K562 (cell line): Measurements from ENCODE around the gene SLC17A9. TPM values are rescaled to one million over a fixed set of nuclear protein-coding genes. Genes with fewer than 3 reads are reported as not detected.

Experiments
- ATAC-seq: fragments of 200-7000 bp; cut with Tn5 transposase; 3 replicates; pipeline ENCODE4 v1.9.1; 2020; ENCODE audit warnings: moderate library complexity
- BruUV-seq: library from RNA; stranded (reverse); fragments of 400-500 nt; replicated peaks from 2 replicates; lab custom pipeline; 2021; lab: Mats Ljungman, UMichigan
- CTCF ChIA-PET: fragments of 300-600 bp; formaldehyde crosslinking; extraction: SDS; loops from one replicate; lab custom pipeline; 2021; ENCODE audit warnings: low intra/inter-chr PET ratio; lab: Yijun Ruan, JAX
- POLR2A ChIA-PET: fragments of 300-600, 350-650 bp; sonication (Branson Sonifier 250); formaldehyde crosslinking; extraction: SDS; loops from one replicate; lab custom pipeline; 2021; ENCODE audit warnings: antibody characterized with exemption, inconsistent platforms; lab: Yijun Ruan, JAX
- DNase-seq, 4 experiments: peaks; one replicate each; pipeline versions ENCODE4 v3.0.0 to v3.0.0-alpha.2; 2011 to 2018; ENCODE audit warnings: low spot score in 3 of 4, mixed read lengths in 3 of 4; ENCODE audit errors: extremely low read depth in 1 of 4
- FAIRE-seq: peaks from 2 replicates; lab custom pipeline; 2011; peaks lifted over from hg19 to GRCh38; lab: Jason Lieb, UNC
- H2AFZ ChIP-seq: 2 replicates; pipeline ENCODE4 v1.6.0; 2011; ENCODE audit warnings: low read depth, low read length, control low read depth, inconsistent platforms
- H3K27ac ChIP-seq: fragments of 200-600 bp; 3 replicates; pipeline ENCODE4 v1.8.0; 2011; ENCODE audit warnings: low read depth, mild to moderate bottlenecking, control low read depth, inconsistent platforms, low read length, moderate library complexity, mixed read lengths; ENCODE audit errors: extremely low read depth
- H3K27me3 ChIP-seq, 2 experiments: fragments of 300-600 bp in 1 of 2; 2 replicates in 1 of 2; 3 replicates in 1 of 2; pipeline versions ENCODE4 v1.6.0 to v1.8.0; 2011; ENCODE audit warnings: inconsistent platforms in 2 of 2, low read length in 2 of 2, mild to moderate bottlenecking in 1 of 2, mixed read lengths in 1 of 2, moderate library complexity in 1 of 2; ENCODE audit not compliant: control insufficient read depth in 2 of 2, insufficient read depth in 2 of 2
- H3K36me3 ChIP-seq: fragments of 300-600 bp; 3 replicates; pipeline ENCODE4 v1.8.0; 2011; ENCODE audit warnings: mild to moderate bottlenecking, low read length, inconsistent platforms; ENCODE audit not compliant: control insufficient read depth, insufficient read depth
- H3K4me1 ChIP-seq, 2 experiments: fragments of 200-600 bp in 1 of 2; replicated peaks in 1 of 2; 2 replicates in 1 of 2; 3 replicates in 1 of 2; pipeline versions ENCODE4 v1.5.1 to v1.8.0; 2011; ENCODE audit warnings: inconsistent platforms in 2 of 2, low read length in 2 of 2, mild to moderate bottlenecking in 1 of 2, mixed read lengths in 1 of 2, moderate library complexity in 1 of 2; ENCODE audit not compliant: control insufficient read depth in 2 of 2, insufficient read depth in 2 of 2
- H3K4me2 ChIP-seq: 2 replicates; pipeline ENCODE4 v1.6.1; 2011; ENCODE audit warnings: low read length, control low read depth, inconsistent platforms, mixed read lengths; ENCODE audit not compliant: insufficient read depth
- H3K4me3 ChIP-seq: fragments of 200-600 bp; sonication (generic), shearing (Covaris generic); 2 replicates; pipeline ENCODE4 v1.5.1; 2016; ENCODE audit warnings: control low read depth, inconsistent platforms
- H3K79me2 ChIP-seq: fragments of 200-600 bp; 3 replicates; pipeline ENCODE4 v1.8.0; 2011; ENCODE audit warnings: low read length, inconsistent platforms; ENCODE audit not compliant: control insufficient read depth, insufficient read depth
- H3K9ac ChIP-seq, 2 experiments: 2 replicates each; pipeline versions ENCODE4 v1.6.0 to v1.6.1; 2011; ENCODE audit warnings: low read depth in 2 of 2, low read length in 2 of 2, control low read depth in 1 of 2, inconsistent platforms in 1 of 2, mild to moderate bottlenecking in 1 of 2, mixed read lengths in 1 of 2; ENCODE audit not compliant: insufficient read depth in 1 of 2
- H3K9me1 ChIP-seq: one replicate; pipeline ENCODE4 v1.6.0; 2011; ENCODE audit warnings: inconsistent platforms, mild to moderate bottlenecking, low read length, moderate library complexity; ENCODE audit not compliant: control insufficient read depth, insufficient read depth
- H3K9me3 ChIP-seq: replicated peaks from 2 replicates; pipeline ENCODE4 v1.5.1; 2011; ENCODE audit warnings: low read depth, low read length, inconsistent platforms; ENCODE audit not compliant: control insufficient read depth, insufficient read depth
- H4K20me1 ChIP-seq: replicated peaks from 2 replicates; pipeline ENCODE4 v1.6.1; 2011; ENCODE audit warnings: low read length, inconsistent platforms, mixed read lengths; ENCODE audit not compliant: control insufficient read depth, insufficient read depth
- CBFA2T3 ChIP-seq: fragments of 450-650 bp; IDR thresholded peaks from 2 replicates; pipeline ENCODE4 v1.6.1; 2017
- HMGN3 ChIP-seq: IDR thresholded peaks from 2 replicates; pipeline ENCODE4 v1.6.1; 2011; ENCODE audit warnings: borderline replicate concordance, low read depth, mild to moderate bottlenecking, mixed read lengths, low read length; ENCODE audit not compliant: insufficient read length; ENCODE audit errors: extremely low read depth
- HNRNPK ChIP-seq: fragments of 200-400 bp; formaldehyde crosslinking; IDR thresholded peaks from one replicate; pipeline ENCODE4 v1.6.1; 2018; ENCODE audit warnings: mild to moderate bottlenecking, low read depth, low read length; ENCODE audit not compliant: poor library complexity, severe bottlenecking
- NR2C2 ChIP-seq, 2 experiments: fragments of 200-800 bp in 1 of 2; sonication (Bioruptor generic) in 1 of 2; sonication (generic) in 1 of 2; formaldehyde crosslinking in 1 of 2; IDR thresholded peaks; 2 replicates each; pipeline versions ENCODE4 v1.6.1 to v1.8.0; 2016 to 2022; ENCODE audit warnings: mild to moderate bottlenecking in 1 of 2, missing compliant biosample characterization in 1 of 2, missing genetic modification characterization in 1 of 2, missing genetic modification reagents in 1 of 2
- PHF20 ChIP-seq: fragments of 450-650 bp; IDR thresholded peaks from 2 replicates; pipeline ENCODE4 v1.6.1; 2018; ENCODE audit not compliant: partially characterized antibody
- STAT5B ChIP-seq: fragments of 250-450 bp; sonication (Bioruptor Pico); IDR thresholded peaks from 2 replicates; pipeline ENCODE4 v1.8.0; 2021; ENCODE audit warnings: mild to moderate bottlenecking, inconsistent platforms
- TEAD1 ChIP-seq, 2 experiments: fragments of 450-650 bp in 1 of 2; sonication (generic) in 1 of 2; formaldehyde crosslinking; IDR thresholded peaks; 2 replicates each; pipeline versions ENCODE4 v1.4.0 to v1.8.0; 2020 to 2022; ENCODE audit warnings: mild to moderate bottlenecking in 2 of 2, missing genetic modification reagents in 1 of 2
- TEAD4 ChIP-seq, 2 experiments: sonication (generic) in 1 of 2; formaldehyde crosslinking in 1 of 2; IDR thresholded peaks; 2 replicates each; pipeline versions ENCODE4 v1.6.1 to v1.8.0; 2012 to 2022; ENCODE audit warnings: borderline replicate concordance in 1 of 2, inconsistent platforms in 1 of 2, low read length in 1 of 2, mild to moderate bottlenecking in 1 of 2, missing genetic modification reagents in 1 of 2
- THAP12 ChIP-seq: fragments of 250-450 bp; sonication (Bioruptor Pico); IDR thresholded peaks from 2 replicates; pipeline ENCODE4 v1.9.0; 2021; ENCODE audit warnings: mild to moderate bottlenecking, inconsistent platforms
- ZC3H8 ChIP-seq: fragments of 450-650 bp; IDR thresholded peaks from 2 replicates; pipeline ENCODE4 v1.6.1; 2017
- ZNF561 ChIP-seq: fragments of 450-650 bp; formaldehyde crosslinking; conservative IDR thresholded peaks from 2 replicates; pipeline ENCODE4 v1.4.0; 2020; ENCODE audit warnings: mild to moderate bottlenecking, moderate library complexity
- WGBS: fragments of 100-300 bp; shearing (Covaris generic); methylation state at CpG from one replicate; pipeline ENCODE4 v1.1.6; 2016; ENCODE audit warnings: low coverage, mixed read lengths; ENCODE audit not compliant: insufficient coverage; ENCODE audit errors: missing lambda C conversion rate; 5-methylcytosine and 5-hydroxymethylcytosine counted together
- in situ Hi-C: fragments of 300-500 bp; cut with MboI; formaldehyde crosslinking; loops from 4 replicates; pipeline ENCODE4 v1.15.0; 2018; ENCODE audit warnings: inconsistent platforms, mixed read lengths
- intact Hi-C: fragments of 100-400 bp; cut with micrococcal nuclease; formaldehyde crosslinking; loops from 2 replicates; pipeline ENCODE4 v1.14.2; 2022
- polyA plus RNA-seq, 8 experiments: library from polyadenylated mRNA; depleted of rRNA in 4 of 8; stranded (reverse) in 5 of 8; unstranded in 3 of 8; fragments of >200 nt; fragmentation: Nextera tagmentation in 2 of 8; fragmentation: Illumina TruSeq in 1 of 8; extraction: Ambion mirVana in 2 of 8; extraction: Trizol in 1 of 8; gene quantifications; 2 replicates each; pipeline versions ENCODE4 v1.2.1 to v1.2.3, GENCODE V29; 2011 to 2014; ENCODE audit warnings: inconsistent platforms in 1 of 8, missing spikeins in 1 of 8
- total RNA-seq, 7 experiments: library from RNA; depleted of rRNA in 6 of 7; stranded (reverse); fragments of >200 nt in 6 of 7; fragmentation: Illumina TruSeq in 2 of 7; extraction: Trizol in 2 of 7; gene quantifications; 2 replicates each; pipeline versions ENCODE4 v1.2.1 to v1.2.3, GENCODE V29; 2011 to 2021; ENCODE audit warnings: low replicate concordance in 1 of 7

SLC17A9 gene
- total and polyA plus RNA-seq, 9 of the 15 experiments (the other 6 are each of a cell fraction or from before 2014, with no cell fraction given), result 0.04 to 0.31 TPM; not detected in 7

- WGBS, result under 1% methylated on average over 18 of the region's 21 CpGs
- no peak overlapping the region for H3K27ac ChIP-seq
- CTCF ChIA-PET, result no interaction called here
- no peak for TF ChIP-seq CBFA2T3
- no peak for TF ChIP-seq ZNF561 (CRISPR knock-in tag)
- TF ChIP-seq ZC3H8, result no peak
- TF ChIP-seq STAT5B (CRISPR knock-in tag), result no peak
- no peak for TF ChIP-seq THAP12
- TF ChIP-seq TEAD4 (IDR thresholded peaks at IDR 0.05; ENCODE audit: low read length), result no peak
- no peak for TF ChIP-seq TEAD4 (CRISPR knock-in tag; IDR thresholded peaks at IDR 0.05; ENCODE audit: borderline replicate concordance)
- no peak for TF ChIP-seq TEAD1 (CRISPR knock-in tag; IDR thresholded peaks at IDR 0.05)
- TF ChIP-seq HNRNPK, result no peak
- no peak for TF ChIP-seq PHF20
- no peak for TF ChIP-seq NR2C2 (CRISPR knock-in tag; IDR thresholded peaks at IDR 0.05)
- no peak for TF ChIP-seq NR2C2 (tag; IDR thresholded peaks at IDR 0.05)
- no peak for TF ChIP-seq HMGN3
- TF ChIP-seq, all 486 proteins: peak for 0
- Histone ChIP-seq H3K9me3 (no peaks in the 10 kb centered on the region), H2AFZ (no peak overlapping the region), H3K79me2 (no peaks in the 10 kb centered on the region), H3K9me1 (no peaks in the 10 kb centered on the region), H3K4me3 (no peak overlapping the region), H3K9ac (no peak overlapping the region), H3K36me3 (no peaks in the 10 kb centered on the region), H3K27me3 (peaks cover 62 to 85% of the 10 kb centered on the region in 2 experiments), H3K4me2 (no peak overlapping the region), H3K4me1 (peaks cover 0 to 31% of the 10 kb centered on the region in 2 experiments; a peak in 2 of 5 replicates), H4K20me1 (peaks cover 11% of the 10 kb centered on the region)
- POLR2A ChIA-PET, result interaction anchor here (0.5 to 1.0 kb wide), 5 partner anchors 23 to 776 kb away, joined by 3 to 4 read pairs (median 3); no protein-coding TSS in a partner anchor
- no peak for DNase-seq
- in situ Hi-C loops (no loop called here), intact Hi-C loops (no loop called here)
- no peak for FAIRE-seq
- no peak for ATAC-seq
- no TSS peak for BruUV-seq
Measured at GRCh38 chr20:62982124-62983075, 29.9 kb downstream of the SLC17A9 start.
